Keratinocyte (primary cell): ENCODE data around the gene POMC. TPM values are rescaled to one million over a fixed set of nuclear protein-coding genes. Genes with fewer than 3 reads are reported as not detected.

Source experiments
- DNase-seq: peaks from one replicate; pipeline ENCODE4 v3.0.0-alpha.2; 2011; ENCODE audit warnings: low read depth, missing footprints, low spot score
- FAIRE-seq: peaks from 2 replicates; lab custom pipeline; 2011; peaks lifted over from hg19 to GRCh38; lab: Jason Lieb, UNC
- H2AFZ ChIP-seq: 2 replicates; pipeline ENCODE4 v1.6.0; 2012; ENCODE audit warnings: low read length, control low read depth, inconsistent platforms; ENCODE audit not compliant: control insufficient read depth
- H3K27ac ChIP-seq: 2 replicates; pipeline ENCODE4 v1.5.1; 2011; ENCODE audit warnings: low read length; ENCODE audit not compliant: control insufficient read depth, insufficient read depth
- H3K27me3 ChIP-seq: 3 replicates; pipeline ENCODE4 v1.6.0; 2011; ENCODE audit warnings: low read length; ENCODE audit not compliant: control insufficient read depth, insufficient read depth; ENCODE audit errors: extremely low read depth
- H3K36me3 ChIP-seq, 2 experiments: 2 replicates in 1 of 2; 3 replicates in 1 of 2; pipeline ENCODE4 v1.5.1; 2011; ENCODE audit warnings: low read length in 2 of 2, mild to moderate bottlenecking in 1 of 2; ENCODE audit not compliant: control insufficient read depth in 2 of 2, insufficient read depth in 2 of 2; ENCODE audit errors: extremely low read depth in 1 of 2
- H3K4me1 ChIP-seq: 3 replicates; pipeline ENCODE4 v1.5.1; 2011; ENCODE audit warnings: low read length; ENCODE audit not compliant: control insufficient read depth, insufficient read depth; ENCODE audit errors: extremely low read depth
- H3K4me2 ChIP-seq: 3 replicates; pipeline ENCODE4 v1.6.0; 2011; ENCODE audit warnings: low read depth, low read length; ENCODE audit not compliant: control insufficient read depth, insufficient read depth; ENCODE audit errors: extremely low read depth
- H3K4me3 ChIP-seq, 3 experiments: fragments of 200-600 bp in 1 of 3; sonication (generic) in 1 of 3; 2 replicates in 2 of 3; 3 replicates in 1 of 3; pipeline ENCODE4 v1.5.1; 2011 to 2016; ENCODE audit warnings: low read length in 3 of 3, mild to moderate bottlenecking in 3 of 3, control low read depth in 2 of 3, inconsistent platforms in 1 of 3, low read depth in 1 of 3, mixed read lengths in 1 of 3, mixed run types in 1 of 3, moderate library complexity in 1 of 3; ENCODE audit not compliant: control insufficient read depth in 2 of 3, insufficient read depth in 2 of 3; ENCODE audit errors: extremely low read depth in 1 of 3
- H3K79me2 ChIP-seq: 2 replicates; pipeline ENCODE4 v1.6.0; 2012; ENCODE audit warnings: low read length; ENCODE audit not compliant: control insufficient read depth, insufficient read depth
- H3K9ac ChIP-seq: 3 replicates; pipeline ENCODE4 v1.6.0; 2011; ENCODE audit warnings: low read length; ENCODE audit not compliant: control insufficient read depth, insufficient read depth; ENCODE audit errors: extremely low read depth
- H3K9me1 ChIP-seq: 3 replicates; pipeline ENCODE4 v1.6.0; 2011; ENCODE audit warnings: low read length; ENCODE audit not compliant: control insufficient read depth, insufficient read depth; ENCODE audit errors: extremely low read depth
- H3K9me3 ChIP-seq: 2 replicates; pipeline ENCODE4 v1.5.1; 2012; ENCODE audit warnings: low read depth, low read length; ENCODE audit not compliant: control insufficient read depth
- H4K20me1 ChIP-seq: 3 replicates; pipeline ENCODE4 v1.6.0; 2011; ENCODE audit warnings: low read length; ENCODE audit not compliant: control insufficient read depth, insufficient read depth; ENCODE audit errors: extremely low read depth
- CTCF ChIP-seq, 3 experiments: IDR thresholded peaks in 1 of 3; conservative IDR thresholded peaks in 1 of 3; optimal IDR thresholded peaks in 1 of 3; 2 replicates in 2 of 3; 3 replicates in 1 of 3; pipeline versions ENCODE3 to v1.5.1; 2011; ENCODE audit warnings: low read length in 3 of 3, mild to moderate bottlenecking in 3 of 3, moderate library complexity in 2 of 3, control low read depth in 1 of 3, inconsistent platforms in 1 of 3; ENCODE audit not compliant: insufficient read depth in 2 of 3; ENCODE audit errors: extremely low read depth in 1 of 3
- EZH2 ChIP-seq: IDR thresholded peaks from one replicate; pipeline ENCODE4 v1.6.1; 2012; ENCODE audit warnings: inconsistent platforms, mild to moderate bottlenecking, low read length, moderate library complexity
- dilution Hi-C: fragments of 300-500 bp; cut with MboI; formaldehyde crosslinking; loops from one replicate; pipeline ENCODE4 v1.7.0; 2020; ENCODE audit warnings: low sequenced_read_pairs; ENCODE audit not compliant: extremely low pct_ligation_motif_present
- polyA plus RNA-seq, 5 experiments: library from polyadenylated mRNA; depleted of rRNA in 3 of 5; stranded (reverse) in 3 of 5; stranded (forward) in 1 of 5; unstranded in 1 of 5; fragments of >200 nt; gene quantifications; 1 replicate in 1 of 5; 2 replicates in 3 of 5; 3 replicates in 1 of 5; pipeline versions ENCODE4 v1.2.1 to v1.2.3, GENCODE V29; 2011 to 2012; ENCODE audit warnings: missing spikeins in 2 of 5, low read depth in 1 of 5, low replicate concordance in 1 of 5

Gene POMC
- polyA plus RNA-seq, 1 donor (not counting 4 experiments of a cell fraction or from before 2014, with no cell fraction given): not detected

GRCh38 chr2:25112113-25112512 lies 56.3 kb downstream of the POMC start:
- Histone ChIP-seq H3K79me2 (no peaks in the 10 kb centered on the region), H4K20me1 (no peaks in the 10 kb centered on the region), H2AFZ (no peak overlapping the region), H3K9me1 (no peaks in the 10 kb centered on the region), H3K9me3 (no peaks in the 10 kb centered on the region), H3K27me3 (no peaks in the 10 kb centered on the region), H3K27ac (no peak overlapping the region), H3K4me3 (no peak overlapping the region), H3K4me1 (no peaks in the 10 kb centered on the region), H3K9ac (no peak overlapping the region), H3K4me2 (no peak overlapping the region), H3K36me3 (no peaks in the 10 kb centered on the region)
- dilution Hi-C loops: no loop called here
- FAIRE-seq: no peak
- no peak for DNase-seq
- TF ChIP-seq EZH2: no peak
- no peak for TF ChIP-seq CTCF (optimal IDR thresholded peaks at IDR 0.05 in 1 of 3, IDR thresholded peaks at IDR 0.05 in 1 of 3, conservative IDR thresholded peaks at IDR 0.05 in 1 of 3; ENCODE audit: extremely low read depth in 1 of 3, insufficient read depth in 2 of 3, low read length in 3 of 3)

Other genes starting within 250 kb of the POMC start
- gene ADCY3, start 248.3 kb downstream of the POMC start, polyA plus RNA-seq: 27.1 to 47.4 TPM (median 33.2 TPM) in 3 replicates
- gene DNAJC27, start 196.6 kb downstream of the POMC start, polyA plus RNA-seq: 2.8 to 3.4 TPM (median 2.9 TPM) in 3 replicates
- 0.09 to 0.14 TPM (median 0.13 TPM) in 3 replicates for gene EFR3B, start 126.5 kb downstream of the POMC start, polyA plus RNA-seq
- 1.5 to 2.2 TPM (median 2.1 TPM) in 3 replicates for gene DNMT3A, start 173.3 kb upstream of the POMC start, polyA plus RNA-seq